AG04450 (cell line): ENCODE results near the gene SMARCB1. TPM values are rescaled to one million over a fixed set of nuclear protein-coding genes. Genes with fewer than 3 reads are reported as not detected.

Experiments
- CTCF ChIA-PET: fragments of 300-600, 350-600 bp; formaldehyde crosslinking; extraction: SDS; loops from one replicate; lab custom pipeline; 2022; ENCODE audit warnings: antibody characterized with exemption, inconsistent platforms; lab: Charles Lee
- POLR2A ChIA-PET: fragments of 350-600 bp; formaldehyde crosslinking; extraction: SDS; loops from one replicate; lab custom pipeline; 2021; ENCODE audit warnings: antibody characterized with exemption, inconsistent platforms; lab: Yijun Ruan, JAX
- DNase-seq: peaks from one replicate; pipeline ENCODE4 v3.0.0-alpha.2; 2011; ENCODE audit warnings: low read depth, low spot score
- H3K27ac ChIP-seq: one replicate; pipeline ENCODE4 v1.5.1; 2012; ENCODE audit warnings: low read depth, low read length, control low read depth
- H3K27me3 ChIP-seq: one replicate; pipeline ENCODE4 v1.6.0; 2012; ENCODE audit warnings: low read length; ENCODE audit not compliant: control insufficient read depth, insufficient read depth
- H3K4me3 ChIP-seq: 2 replicates; pipeline ENCODE4 v1.5.1; 2011; ENCODE audit warnings: mild to moderate bottlenecking, low read depth, low read length, control low read depth
- H3K9me3 ChIP-seq: 2 replicates; pipeline ENCODE4 v1.5.1; 2012; ENCODE audit warnings: low read length; ENCODE audit not compliant: control insufficient read depth, insufficient read depth
- CTCF ChIP-seq: IDR thresholded peaks from 2 replicates; pipeline ENCODE4 v1.5.1; 2011; ENCODE audit warnings: low read depth, low read length, control low read depth, inconsistent platforms
- polyA plus RNA-seq: library from polyadenylated mRNA; depleted of rRNA; stranded (reverse); fragments of >200 nt; gene quantifications from 2 replicates; pipeline ENCODE4 v1.2.3, GENCODE V29; 2011

The SMARCB1 gene
- polyA plus RNA-seq, 1 experiment: 180 TPM

- H3K27ac ChIP-seq: no peak overlapping the region
- TF ChIP-seq CTCF: no peak
- H3K27me3 ChIP-seq: no peaks in the 10 kb centered on the region
- H3K4me3 ChIP-seq: no peak overlapping the region
- CTCF ChIA-PET: interaction anchor here (1.0 to 1.1 kb wide), 2 partner anchors 22 to 24 kb away, joined by 4 to 6 read pairs; no protein-coding TSS in a partner anchor
- H3K9me3 ChIP-seq: peaks cover 18% of the 10 kb centered on the region
- DNase-seq: no peak
- POLR2A ChIA-PET: no interaction called here
Observed at GRCh38 chr22:23827351-23827995, 40.7 kb downstream of the SMARCB1 start.

- Histone ChIP-seq H3K27me3 (no peaks in the 10 kb centered on the region), H3K27ac (peak overlapping the region; percentile 31), H3K4me3 (no peak overlapping the region), H3K9me3 (peaks cover 18% of the 10 kb centered on the region)
- DNase-seq: no peak
- ChIA-PET CTCF (interaction anchor here (0.6 to 1.0 kb wide), 3 partner anchors 20 to 22 kb away, joined by 3 to 6 read pairs (median 3); no protein-coding TSS in a partner anchor), POLR2A (no interaction called here)
- TF ChIP-seq CTCF: no peak
Observed at GRCh38 chr22:23828800-23829680, 42.3 kb downstream of the SMARCB1 start.

- Histone ChIP-seq H3K27ac (no peak overlapping the region), H3K9me3 (peaks cover 18% of the 10 kb centered on the region)
- POLR2A ChIA-PET: no interaction called here
Observed at GRCh38 chr22:23829845-23830372, 43.1 kb downstream of the SMARCB1 start.

GRCh38 chr22:23831261-23831660 is 44.5 kb downstream of the SMARCB1 start:
- no peak for TF ChIP-seq CTCF
- Histone ChIP-seq H3K4me3 (no peak overlapping the region), H3K9me3 (peaks cover 18% of the 10 kb centered on the region), H3K27ac (no peak overlapping the region), H3K27me3 (no peaks in the 10 kb centered on the region)
- ChIA-PET POLR2A (interaction anchor here (0.7 kb wide), 1 partner anchor 98 kb away, joined by 6 read pairs; no protein-coding TSS in a partner anchor), CTCF (interaction anchor here (0.5 kb wide), 1 partner anchor 65 kb away, joined by 4 read pairs; no protein-coding TSS in a partner anchor)
- DNase-seq: no peak

More at GRCh38 chr22:23829845-23830372, 43.1 kb downstream of the SMARCB1 start:
- CTCF ChIA-PET: interaction anchor here (0.8 kb wide), 1 partner anchor 19 kb away, joined by 3 read pairs; no protein-coding TSS in a partner anchor
- DNase-seq: peak; percentile 77
- TF ChIP-seq CTCF: no peak
- Histone ChIP-seq H3K27me3 (no peaks in the 10 kb centered on the region), H3K4me3 (no peak overlapping the region)
